ENCODE results near the gene SLCO2A1.

DNA sequence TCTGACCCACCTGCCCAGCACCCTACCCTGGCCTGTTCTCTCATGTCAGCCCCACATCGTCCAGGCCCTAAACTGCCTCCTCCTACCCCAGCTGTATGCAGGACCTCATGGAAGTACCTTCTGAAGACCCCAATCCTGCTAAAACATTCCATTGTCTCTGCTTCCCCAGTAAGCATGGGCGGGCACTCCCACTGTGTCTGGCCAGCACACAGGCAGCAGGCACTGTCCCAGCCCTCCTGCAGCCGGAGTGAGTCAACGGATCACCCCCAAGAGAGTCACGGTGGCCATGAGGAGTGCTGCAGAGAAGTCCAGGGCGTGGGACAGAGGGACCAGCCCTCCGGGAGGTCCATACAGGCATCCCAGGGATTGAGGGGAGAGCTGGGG, 36.4 kb upstream of the SLCO2A1 start:
- TF ChIP-seq CTCF (IDR thresholded peaks at IDR 0.05): no peak
- TF ChIP-seq EP300 (IDR thresholded peaks at IDR 0.05): no peak
- no peak for TF ChIP-seq POLR2AphosphoS5 (IDR thresholded peaks at IDR 0.05)
- TF ChIP-seq POLR2A (IDR thresholded peaks at IDR 0.05): no peak

All from gastroesophageal sphincter (tissue), 3 donors.